ENCODE measurements around the gene PPFIBP1. TPM values are rescaled to one million over a fixed set of nuclear protein-coding genes. Genes with fewer than 3 reads are reported as not detected.

Gene PPFIBP1
- total and polyA plus RNA-seq, 4 donors = 13.6 to 150 (median 63.1) TPM

DNA sequence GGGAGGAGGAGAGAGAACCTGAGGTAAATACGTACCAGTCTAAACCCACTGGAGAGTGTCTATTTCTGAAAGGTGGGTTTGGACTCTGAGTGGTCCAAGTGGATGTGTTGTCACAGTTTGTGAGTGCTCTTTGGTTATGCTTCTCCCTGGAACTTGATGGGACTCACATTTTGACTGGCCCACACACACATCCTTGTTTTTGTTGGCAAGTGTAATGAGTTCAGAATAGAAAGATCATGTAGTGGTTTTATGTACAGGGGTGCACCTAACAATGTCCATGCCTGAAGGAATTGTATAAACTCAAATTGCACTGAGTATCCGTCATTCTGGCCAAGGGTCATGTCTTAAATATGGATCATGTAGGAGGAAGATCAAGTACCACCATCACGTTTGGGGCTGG is 4.8 kb downstream of the PPFIBP1 start:
- Histone ChIP-seq H3K27me3 (ENCODE audit: control insufficient read depth in 3 of 3, insufficient read depth in 3 of 3, low read length in 2 of 3) (no peaks in the 10 kb centered on the region), H3K4me1 (ENCODE audit: control insufficient read depth in 5 of 5, insufficient read depth in 5 of 5, low read length in 5 of 5) (peaks cover 4 to 41% (median 16%) of the 10 kb centered on the region in 5 donors), H3K9ac (ENCODE audit: insufficient read depth in 1 of 2, low read length in 2 of 2) (no peak overlapping the region), H3K27ac (ENCODE audit: low read depth in 1 of 2, low read length in 1 of 2) (no peak overlapping the region), H3K4me3 (no peak overlapping the region), H3K36me3 (ENCODE audit: control insufficient read depth in 4 of 4, insufficient read depth in 4 of 4, low read length in 4 of 4) (no peaks in the 10 kb centered on the region), H3K9me3 (ENCODE audit: control insufficient read depth in 4 of 4, insufficient read depth in 3 of 4, low read length in 3 of 4) (no peaks in the 10 kb centered on the region)
- WGBS, 2 donors = 90 to 92% methylated on average over 3 of the region's 3 CpGs
- TF ChIP-seq, protein P1, sequence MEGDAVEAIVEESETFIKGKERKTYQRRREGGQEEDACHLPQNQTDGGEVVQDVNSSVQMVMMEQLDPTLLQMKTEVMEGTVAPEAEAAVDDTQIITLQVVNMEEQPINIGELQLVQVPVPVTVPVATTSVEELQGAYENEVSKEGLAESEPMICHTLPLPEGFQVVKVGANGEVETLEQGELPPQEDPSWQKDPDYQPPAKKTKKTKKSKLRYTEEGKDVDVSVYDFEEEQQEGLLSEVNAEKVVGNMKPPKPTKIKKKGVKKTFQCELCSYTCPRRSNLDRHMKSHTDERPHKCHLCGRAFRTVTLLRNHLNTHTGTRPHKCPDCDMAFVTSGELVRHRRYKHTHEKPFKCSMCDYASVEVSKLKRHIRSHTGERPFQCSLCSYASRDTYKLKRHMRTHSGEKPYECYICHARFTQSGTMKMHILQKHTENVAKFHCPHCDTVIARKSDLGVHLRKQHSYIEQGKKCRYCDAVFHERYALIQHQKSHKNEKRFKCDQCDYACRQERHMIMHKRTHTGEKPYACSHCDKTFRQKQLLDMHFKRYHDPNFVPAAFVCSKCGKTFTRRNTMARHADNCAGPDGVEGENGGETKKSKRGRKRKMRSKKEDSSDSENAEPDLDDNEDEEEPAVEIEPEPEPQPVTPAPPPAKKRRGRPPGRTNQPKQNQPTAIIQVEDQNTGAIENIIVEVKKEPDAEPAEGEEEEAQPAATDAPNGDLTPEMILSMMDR (IDR thresholded peaks at IDR 0.05; ENCODE audit: control extremely low read depth, extremely low read depth) = no peak
- DNase-seq (no peak), ATAC-seq (ENCODE audit: insufficient read depth, low FRiP score) (no peak)

DNA sequence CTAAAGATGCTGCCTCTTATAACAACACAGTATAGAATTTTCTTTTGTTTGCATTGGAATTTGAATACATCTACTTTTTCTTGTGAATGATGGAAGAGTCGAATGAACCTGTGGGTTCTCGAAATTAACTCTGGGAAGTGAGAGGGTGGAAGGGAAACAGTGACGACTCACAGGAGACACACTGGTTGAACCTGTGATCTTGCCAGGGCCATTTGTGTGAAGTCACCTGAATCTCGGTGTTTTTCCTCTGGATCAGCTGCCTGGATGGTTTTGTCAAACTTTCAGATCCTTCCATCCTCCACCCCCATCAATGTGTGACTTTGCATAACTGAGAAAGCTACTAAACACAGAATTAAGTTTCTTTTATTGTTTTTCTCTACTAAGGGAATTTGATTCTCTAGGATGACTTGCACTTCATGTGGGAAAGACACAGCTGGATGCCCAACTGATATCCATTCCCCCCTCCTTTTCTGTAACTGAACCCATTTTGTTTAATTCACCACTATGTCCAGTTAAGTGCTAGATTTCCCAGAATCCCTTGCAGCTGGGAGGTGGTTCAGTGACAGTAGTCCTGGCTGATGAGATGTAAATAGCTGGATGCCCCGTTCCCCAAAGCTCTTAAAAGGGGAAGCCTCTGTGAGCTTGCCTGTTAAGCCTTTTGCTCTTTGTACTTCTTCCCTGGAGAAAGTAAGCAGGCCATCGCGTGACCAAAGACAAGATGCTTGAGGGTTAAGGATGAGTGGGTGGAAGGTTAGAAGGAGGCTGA is 6.3 kb downstream of the PPFIBP1 start:
- no peak for ATAC-seq (ENCODE audit: insufficient read depth, low FRiP score)
- Histone ChIP-seq H3K9me3 (ENCODE audit: control insufficient read depth in 4 of 4, insufficient read depth in 3 of 4, low read length in 3 of 4) (no peaks in the 10 kb centered on the region), H3K36me3 (ENCODE audit: control insufficient read depth in 4 of 4, insufficient read depth in 4 of 4, low read length in 4 of 4) (peaks cover 0 to under 1% (median under 1%) of the 10 kb centered on the region in 4 donors), H3K4me1 (ENCODE audit: control insufficient read depth in 5 of 5, insufficient read depth in 5 of 5, low read length in 5 of 5) (peaks cover 4 to 51% (median 16%) of the 10 kb centered on the region in 5 donors), H3K4me3 (no peak overlapping the region), H3K27me3 (ENCODE audit: control insufficient read depth in 3 of 3, insufficient read depth in 3 of 3, low read length in 2 of 3) (no peaks in the 10 kb centered on the region), H3K27ac (ENCODE audit: low read depth in 1 of 2, low read length in 1 of 2) (no peak overlapping the region), H3K9ac (ENCODE audit: insufficient read depth in 1 of 2, low read length in 2 of 2) (no peak overlapping the region)
- TF ChIP-seq, protein P1 (IDR thresholded peaks at IDR 0.05; ENCODE audit: control extremely low read depth, extremely low read depth) = no peak
- WGBS, 2 donors = 78 to 80% methylated on average over 7 of the region's 7 CpGs
- DNase-seq = no peak

DNA sequence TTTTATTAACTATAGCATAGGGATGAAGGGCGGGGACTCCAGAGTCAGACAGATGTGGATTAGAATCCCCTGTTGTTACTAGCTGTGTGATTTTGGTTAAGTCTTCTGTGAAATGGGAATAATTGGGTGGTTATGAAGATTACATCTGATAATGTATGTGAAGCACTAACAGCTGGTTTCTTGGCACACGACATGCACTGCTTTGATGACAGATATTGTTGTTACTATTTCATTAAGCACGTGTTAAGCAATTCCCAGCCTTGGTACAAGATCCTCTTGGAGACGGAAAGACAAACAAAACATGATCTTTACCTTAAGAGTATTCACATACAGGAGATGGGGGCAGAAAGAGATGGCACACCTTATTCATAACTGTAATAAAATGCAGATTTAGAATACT is 7.9 kb downstream of the PPFIBP1 start:
- Histone ChIP-seq H3K9me3 (ENCODE audit: control insufficient read depth in 4 of 4, insufficient read depth in 3 of 4, low read length in 3 of 4) (peaks cover 0 to 2% (median 0%) of the 10 kb centered on the region in 4 donors), H3K4me3 (no peak overlapping the region), H3K27me3 (ENCODE audit: control insufficient read depth in 3 of 3, insufficient read depth in 3 of 3, low read length in 2 of 3) (no peaks in the 10 kb centered on the region), H3K4me1 (ENCODE audit: control insufficient read depth in 5 of 5, insufficient read depth in 5 of 5, low read length in 5 of 5) (peaks cover 4 to 48% (median 11%) of the 10 kb centered on the region in 5 donors), H3K27ac (ENCODE audit: low read depth in 1 of 2, low read length in 1 of 2) (no peak overlapping the region), H3K36me3 (ENCODE audit: control insufficient read depth in 4 of 4, insufficient read depth in 4 of 4, low read length in 4 of 4) (peaks cover 0 to 4% (median 3%) of the 10 kb centered on the region in 4 donors), H3K9ac (ENCODE audit: insufficient read depth in 1 of 2, low read length in 2 of 2) (no peak overlapping the region)
- TF ChIP-seq, protein P1 (IDR thresholded peaks at IDR 0.05; ENCODE audit: control extremely low read depth, extremely low read depth) = no peak
- 64 to 68% methylated on average over 4 of the region's 4 CpGs for WGBS, 2 donors
- DNase-seq (peak in 2 of 3 donors; percentile 68 to 77), ATAC-seq (ENCODE audit: insufficient read depth, low FRiP score) (no peak)

Measured in lung (tissue), 12 donors.